HEK293 (cell line): ENCODE measurements around the gene TMEM164.

Experiments used
- CTCF ChIA-PET: fragments of 350-600 bp; formaldehyde crosslinking; extraction: SDS; loops from one replicate; lab custom pipeline; 2021; ENCODE audit warnings: antibody characterized with exemption; lab: Yijun Ruan, JAX
- POLR2A ChIA-PET: fragments of 300-600 bp; formaldehyde crosslinking; extraction: SDS; loops from one replicate; lab custom pipeline; 2020; ENCODE audit warnings: antibody characterized with exemption, inconsistent platforms; lab: Yijun Ruan, JAX
- H3K27ac ChIP-seq: fragments of 200-500 bp; sonication (Bioruptor generic); 2 replicates; pipeline ENCODE4 v1.5.1; 2014; ENCODE audit warnings: low read depth, low read length, control low read depth, inconsistent platforms; ENCODE audit errors: extremely low read depth
- H3K36me3 ChIP-seq, 2 experiments: fragments of 200-500 bp in 1 of 2; sonication (Bioruptor generic) in 1 of 2; 1 replicate in 1 of 2; 2 replicates in 1 of 2; pipeline ENCODE4 v1.5.1; 2014 to 2017; ENCODE audit warnings: inconsistent platforms in 2 of 2, low read length in 2 of 2; ENCODE audit not compliant: control insufficient read depth in 2 of 2, insufficient read depth in 1 of 2
- H3K4me1 ChIP-seq: fragments of 200-500 bp; sonication (Bioruptor generic); 2 replicates; pipeline ENCODE4 v1.5.1; 2014; ENCODE audit warnings: mild to moderate bottlenecking, low read length, inconsistent platforms; ENCODE audit not compliant: control insufficient read depth, insufficient read depth
- H3K4me3 ChIP-seq: 2 replicates; pipeline ENCODE4 v1.5.1; 2011; ENCODE audit warnings: low read depth, mild to moderate bottlenecking, control low read depth, low read length, moderate library complexity
- H3K9me3 ChIP-seq: fragments of 200-500 bp; sonication (Bioruptor generic); 2 replicates; pipeline ENCODE4 v1.5.1; 2014; ENCODE audit warnings: low read depth, low read length, inconsistent platforms; ENCODE audit not compliant: control insufficient read depth, insufficient read depth
- MZF1 ChIP-seq: fragments of 450-650 bp; formaldehyde crosslinking; IDR thresholded peaks from 2 replicates; pipeline ENCODE4 v1.5.1; 2017; ENCODE audit warnings: missing biosample characterization, missing genetic modification characterization, borderline replicate concordance
- OSR2 ChIP-seq: fragments of 450-650 bp; formaldehyde crosslinking; IDR thresholded peaks from 2 replicates; pipeline ENCODE4 v1.5.1; 2016; ENCODE audit warnings: missing biosample characterization, missing genetic modification characterization
- PRDM4 ChIP-seq: fragments of 450-650 bp; formaldehyde crosslinking; IDR thresholded peaks from 2 replicates; pipeline ENCODE4 v1.5.1; 2017; ENCODE audit warnings: missing biosample characterization, missing genetic modification characterization
- ZBTB8A ChIP-seq: fragments of 450-650 bp; formaldehyde crosslinking; IDR thresholded peaks from 2 replicates; pipeline ENCODE4 v1.5.1; 2016; ENCODE audit warnings: missing biosample characterization, missing genetic modification characterization
- ZNF274 ChIP-seq, 2 experiments: fragments of 200-500 bp in 1 of 2; fragments of 450-650 bp in 1 of 2; sonication (Bioruptor generic) in 1 of 2; formaldehyde crosslinking in 1 of 2; IDR thresholded peaks; 2 replicates each; pipeline versions ENCODE4 v1.5.1 to v1.6.1; 2014 to 2016; ENCODE audit warnings: borderline replicate concordance in 1 of 2, inconsistent platforms in 1 of 2, low read length in 1 of 2, missing biosample characterization in 1 of 2, missing genetic modification characterization in 1 of 2
- ZNF404 ChIP-seq: fragments of 450-650 bp; formaldehyde crosslinking; IDR thresholded peaks from 2 replicates; pipeline ENCODE4 v1.5.1; 2017; ENCODE audit warnings: missing biosample characterization, missing genetic modification characterization
- ZNF416 ChIP-seq: fragments of 450-650 bp; formaldehyde crosslinking; IDR thresholded peaks from 2 replicates; pipeline ENCODE4 v1.5.1; 2016; ENCODE audit warnings: missing biosample characterization, missing genetic modification characterization
- ZNF518A ChIP-seq: fragments of 450-650 bp; formaldehyde crosslinking; conservative IDR thresholded peaks from 2 replicates; pipeline ENCODE4 v1.5.1; 2016; ENCODE audit warnings: low read depth, missing biosample characterization, missing genetic modification characterization
- ZNF600 ChIP-seq: fragments of 450-650 bp; formaldehyde crosslinking; IDR thresholded peaks from 2 replicates; pipeline ENCODE4 v1.5.1; 2016; ENCODE audit warnings: missing biosample characterization, missing genetic modification characterization
- ZNF626 ChIP-seq: fragments of 450-650 bp; sonication (Bioruptor Pico); formaldehyde crosslinking; IDR thresholded peaks from 2 replicates; pipeline ENCODE4 v1.5.1; 2018; ENCODE audit warnings: missing biosample characterization, missing genetic modification characterization, inconsistent platforms
- ZNF792 ChIP-seq: fragments of 450-650 bp; formaldehyde crosslinking; IDR thresholded peaks from 2 replicates; pipeline ENCODE4 v1.5.1; 2016; ENCODE audit warnings: missing biosample characterization, missing genetic modification characterization
- ZSCAN30 ChIP-seq: fragments of 450-650 bp; IDR thresholded peaks from 2 replicates; pipeline ENCODE4 v1.5.1; 2018; ENCODE audit warnings: missing biosample characterization, mild to moderate bottlenecking, missing genetic modification characterization, moderate library complexity
- TF ChIP-seq, protein P1 (sequence below): fragments of 450-650 bp; formaldehyde crosslinking; IDR thresholded peaks from 2 replicates; pipeline ENCODE4 v1.5.1; 2017; ENCODE audit warnings: missing biosample characterization, missing genetic modification characterization
- TF ChIP-seq, protein P2 (sequence below): fragments of 450-650 bp; formaldehyde crosslinking; IDR thresholded peaks from 2 replicates; pipeline ENCODE4 v1.5.1; 2016; ENCODE audit warnings: missing biosample characterization, missing genetic modification characterization
- TF ChIP-seq, protein P3 (sequence below): fragments of 450-650 bp; formaldehyde crosslinking; IDR thresholded peaks from 2 replicates; pipeline ENCODE4 v1.5.1; 2016; ENCODE audit warnings: missing biosample characterization, missing genetic modification characterization

TMEM164 gene

DNA sequence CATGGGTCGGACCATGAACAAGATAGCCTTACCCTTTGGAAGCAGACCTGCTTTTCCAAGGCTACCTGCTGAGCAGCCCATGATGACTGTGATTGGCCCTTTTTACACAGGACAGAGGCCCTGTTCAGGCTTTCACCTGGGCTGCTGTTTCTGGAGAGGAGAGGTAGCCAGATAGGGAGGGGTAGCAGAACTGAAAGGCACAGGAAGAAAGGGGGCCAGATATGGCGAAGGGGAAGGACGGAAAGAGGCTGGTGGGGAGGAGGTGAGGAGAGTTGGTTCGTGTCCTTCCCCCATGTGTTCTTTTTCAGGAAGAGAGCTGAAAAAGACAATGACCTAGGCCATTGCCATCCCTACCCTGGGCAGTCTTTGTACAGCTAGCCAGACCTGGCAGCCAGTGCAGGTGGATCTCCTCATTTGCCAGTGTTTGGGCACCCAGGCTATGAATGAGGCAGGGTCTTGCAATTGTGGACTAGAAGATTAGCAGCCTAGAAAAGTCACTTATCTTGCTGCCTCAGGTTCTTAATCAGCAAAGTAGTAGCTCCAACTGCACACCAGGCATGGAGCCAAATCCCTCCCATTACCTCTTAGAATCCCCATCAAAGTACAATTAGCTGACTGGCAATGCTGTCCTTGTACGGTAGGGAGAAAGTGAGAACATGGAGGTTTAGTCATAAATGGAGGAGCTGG lies 175.4 kb downstream of the TMEM164 start:
- Histone ChIP-seq H3K27ac (no peak overlapping the region), H3K4me3 (no peak overlapping the region), H3K4me1 (0 out of 2 replicates have a peak, but pooled peaks cover 4% of the 10 kb centered on the region), H3K9me3 (no peaks in the 10 kb centered on the region), H3K36me3 (no peaks in the 10 kb centered on the region)
- ChIA-PET CTCF (interaction anchor here (0.6 to 1.7 kb wide), 8 partner anchors 9 to 234 kb away, joined by 3 to 9 read pairs (median 5); no protein-coding TSS in a partner anchor), POLR2A (no interaction called here)
- TF ChIP-seq ZNF274 (IDR thresholded peaks at IDR 0.05; ENCODE audit: low read length) (no peak), ZNF274 (tag by site-specific recombination; IDR thresholded peaks at IDR 0.05; ENCODE audit: borderline replicate concordance) (no peak), ZSCAN30 (no peak), ZNF792 (tag by site-specific recombination) (peak; percentile 71; the same call in 1 of the 2 replicates), ZNF518A (tag by site-specific recombination) (no peak), OSR2 (tag by site-specific recombination) (peak; percentile 87), ZNF404 (no peak), ZNF600 (tag by site-specific recombination) (peak; percentile 35; the same call in 1 of the 2 replicates), MZF1 (tag by site-specific recombination) (peak; percentile 91), ZNF626 (tag by site-specific recombination) (no peak)
- TF ChIP-seq, protein P1, sequence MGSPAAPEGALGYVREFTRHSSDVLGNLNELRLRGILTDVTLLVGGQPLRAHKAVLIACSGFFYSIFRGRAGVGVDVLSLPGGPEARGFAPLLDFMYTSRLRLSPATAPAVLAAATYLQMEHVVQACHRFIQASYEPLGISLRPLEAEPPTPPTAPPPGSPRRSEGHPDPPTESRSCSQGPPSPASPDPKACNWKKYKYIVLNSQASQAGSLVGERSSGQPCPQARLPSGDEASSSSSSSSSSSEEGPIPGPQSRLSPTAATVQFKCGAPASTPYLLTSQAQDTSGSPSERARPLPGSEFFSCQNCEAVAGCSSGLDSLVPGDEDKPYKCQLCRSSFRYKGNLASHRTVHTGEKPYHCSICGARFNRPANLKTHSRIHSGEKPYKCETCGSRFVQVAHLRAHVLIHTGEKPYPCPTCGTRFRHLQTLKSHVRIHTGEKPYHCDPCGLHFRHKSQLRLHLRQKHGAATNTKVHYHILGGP (tag by site-specific recombination) = no peak
- TF ChIP-seq, protein P2, sequence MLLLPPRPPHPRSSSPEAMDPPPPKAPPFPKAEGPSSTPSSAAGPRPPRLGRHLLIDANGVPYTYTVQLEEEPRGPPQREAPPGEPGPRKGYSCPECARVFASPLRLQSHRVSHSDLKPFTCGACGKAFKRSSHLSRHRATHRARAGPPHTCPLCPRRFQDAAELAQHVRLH (tag by site-specific recombination) = no peak

DNA sequence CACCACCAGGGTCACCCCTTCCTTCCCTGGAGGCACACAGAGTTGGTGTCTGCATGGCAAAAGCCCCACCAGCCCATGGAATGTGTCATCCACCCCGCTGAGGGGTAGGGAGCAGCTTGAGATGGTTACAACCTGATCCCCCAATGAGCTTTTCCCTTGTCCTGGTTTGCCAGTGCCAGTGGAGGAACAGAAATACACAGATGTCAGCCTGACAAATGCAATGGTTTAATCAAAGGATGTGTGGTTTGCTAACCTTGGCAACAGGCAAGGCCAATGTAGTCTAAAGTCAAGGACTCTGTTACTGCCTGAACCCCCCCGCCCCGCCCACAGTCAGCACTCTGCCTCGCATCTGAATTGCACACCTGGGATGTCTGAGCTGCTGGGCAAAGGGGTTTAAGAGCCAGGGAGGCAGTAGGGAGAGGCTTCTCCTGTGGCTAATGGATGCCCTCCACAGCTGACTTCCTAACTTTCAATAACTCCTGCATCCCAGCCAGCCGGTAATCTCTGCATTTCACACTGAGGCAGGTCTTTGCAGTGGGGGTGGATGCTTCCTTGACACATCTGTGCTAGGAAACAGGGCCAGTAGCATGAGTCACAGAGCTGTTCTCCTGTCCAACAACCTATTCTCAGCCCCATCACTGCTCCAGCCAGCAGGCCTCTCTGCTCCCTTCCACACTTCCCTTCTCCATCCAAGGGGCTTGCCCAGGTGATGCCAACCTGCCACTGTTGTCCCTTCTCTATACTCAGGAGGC lies 177.4 kb downstream of the TMEM164 start:
- no peaks in the 10 kb centered on the region for H3K9me3 ChIP-seq
- TF ChIP-seq PRDM4 (tag by site-specific recombination) = no peak
- TF ChIP-seq ZBTB8A (tag by site-specific recombination) = no peak
- TF ChIP-seq, protein P3, sequence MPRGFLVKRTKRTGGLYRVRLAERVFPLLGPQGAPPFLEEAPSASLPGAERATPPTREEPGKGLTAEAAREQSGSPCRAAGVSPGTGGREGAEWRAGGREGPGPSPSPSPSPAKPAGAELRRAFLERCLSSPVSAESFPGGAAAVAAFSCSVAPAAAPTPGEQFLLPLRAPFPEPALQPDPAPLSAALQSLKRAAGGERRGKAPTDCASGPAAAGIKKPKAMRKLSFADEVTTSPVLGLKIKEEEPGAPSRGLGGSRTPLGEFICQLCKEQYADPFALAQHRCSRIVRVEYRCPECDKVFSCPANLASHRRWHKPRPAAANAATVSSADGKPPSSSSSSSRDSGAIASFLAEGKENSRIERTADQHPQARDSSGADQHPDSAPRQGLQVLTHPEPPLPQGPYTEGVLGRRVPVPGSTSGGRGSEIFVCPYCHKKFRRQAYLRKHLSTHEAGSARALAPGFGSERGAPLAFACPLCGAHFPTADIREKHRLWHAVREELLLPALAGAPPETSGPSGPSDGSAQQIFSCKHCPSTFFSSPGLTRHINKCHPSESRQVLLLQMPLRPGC (tag by site-specific recombination) = no peak
- no peak for TF ChIP-seq ZNF416 (tag by site-specific recombination)
- CTCF ChIA-PET = interaction anchor here (1.7 kb wide), 1 partner anchor 232 kb away, joined by 9 read pairs; no protein-coding TSS in a partner anchor

More for the DNA sequence above, 177.4 kb downstream of the TMEM164 start:
- Histone ChIP-seq H3K27ac (no peak overlapping the region), H3K36me3 (no peaks in the 10 kb centered on the region), H3K4me3 (no peak overlapping the region), H3K4me1 (0 out of 2 replicates have a peak, but pooled peaks cover 4% of the 10 kb centered on the region)
- POLR2A ChIA-PET = interaction anchor here (0.8 kb wide), 1 partner anchor 136 kb away, joined by 5 read pairs; no protein-coding TSS in a partner anchor
